H1 (cell line): ENCODE measurements around the gene L1TD1. TPM values are rescaled to one million over a fixed set of nuclear protein-coding genes. Genes with fewer than 3 reads are reported as not detected.

Experiments used
- JUND ChIP-seq: IDR thresholded peaks from 2 replicates; pipeline ENCODE4 v1.6.1; 2011; ENCODE audit warnings: mild to moderate bottlenecking, improper control_type of control experiment, low read length
- polyA plus RNA-seq, 7 experiments: library from polyadenylated mRNA; depleted of rRNA in 3 of 7; stranded (reverse) in 5 of 7; unstranded in 2 of 7; fragments of >200 nt in 5 of 7; fragments of 200-250 nt in 2 of 7; gene quantifications; 1 replicate in 5 of 7; 2 replicates in 1 of 7; 4 replicates in 1 of 7; pipeline versions ENCODE4 v1.2.1 to v1.2.3, GENCODE V29; 2011 to 2013; ENCODE audit warnings: missing spikeins in 2 of 7, mixed read lengths in 2 of 7
- total RNA-seq: library from RNA; stranded (reverse); fragmentation: NEBNext Ultra II Directional; extraction: Animal tissue kit (Norgen Biotek cat#: 25700); gene quantifications from 2 replicates; pipeline ENCODE4 v1.2.1, GENCODE V29; 2021
- TF ChIP-seq, protein P1 (sequence below): IDR thresholded peaks from 2 replicates; pipeline ENCODE4 v1.6.1; 2012; ENCODE audit warnings: low read length, inconsistent platforms
- TF ChIP-seq, protein P2 (sequence below): IDR thresholded peaks from 2 replicates; pipeline ENCODE4 v1.6.1; 2011; ENCODE audit warnings: low read depth, mild to moderate bottlenecking, low read length; ENCODE audit not compliant: insufficient read depth

Gene L1TD1
- total and polyA plus RNA-seq, 2 of the 8 experiments (the other 6 are each of a cell fraction or from before 2014, with no cell fraction given) = 35.3 to 441 TPM

DNA sequence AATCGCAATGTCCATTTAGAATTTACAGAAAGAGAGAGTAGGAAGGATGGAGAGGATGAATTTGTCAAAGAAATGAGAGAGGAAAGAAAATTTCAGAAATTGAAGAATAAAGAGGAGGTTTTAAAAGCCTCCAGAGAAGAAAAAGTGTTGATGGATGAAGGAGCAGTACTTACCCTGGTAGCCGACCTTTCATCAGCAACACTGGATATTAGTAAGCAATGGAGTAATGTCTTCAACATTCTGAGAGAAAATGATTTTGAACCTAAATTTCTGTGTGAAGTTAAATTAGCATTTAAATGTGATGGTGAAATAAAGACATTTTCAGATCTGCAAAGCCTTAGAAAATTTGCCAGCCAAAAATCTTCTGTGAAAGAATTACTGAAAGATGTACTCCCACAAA lies 12.5 kb downstream of the L1TD1 start (continued):
- TF ChIP-seq, protein P1, sequence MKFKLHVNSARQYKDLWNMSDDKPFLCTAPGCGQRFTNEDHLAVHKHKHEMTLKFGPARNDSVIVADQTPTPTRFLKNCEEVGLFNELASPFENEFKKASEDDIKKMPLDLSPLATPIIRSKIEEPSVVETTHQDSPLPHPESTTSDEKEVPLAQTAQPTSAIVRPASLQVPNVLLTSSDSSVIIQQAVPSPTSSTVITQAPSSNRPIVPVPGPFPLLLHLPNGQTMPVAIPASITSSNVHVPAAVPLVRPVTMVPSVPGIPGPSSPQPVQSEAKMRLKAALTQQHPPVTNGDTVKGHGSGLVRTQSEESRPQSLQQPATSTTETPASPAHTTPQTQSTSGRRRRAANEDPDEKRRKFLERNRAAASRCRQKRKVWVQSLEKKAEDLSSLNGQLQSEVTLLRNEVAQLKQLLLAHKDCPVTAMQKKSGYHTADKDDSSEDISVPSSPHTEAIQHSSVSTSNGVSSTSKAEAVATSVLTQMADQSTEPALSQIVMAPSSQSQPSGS = no peak
- no peak for TF ChIP-seq JUND
- TF ChIP-seq, protein P2, sequence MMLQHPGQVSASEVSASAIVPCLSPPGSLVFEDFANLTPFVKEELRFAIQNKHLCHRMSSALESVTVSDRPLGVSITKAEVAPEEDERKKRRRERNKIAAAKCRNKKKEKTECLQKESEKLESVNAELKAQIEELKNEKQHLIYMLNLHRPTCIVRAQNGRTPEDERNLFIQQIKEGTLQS = no peak
